ENCODE results near the gene PRR5L.

PRR5L gene

DNA sequence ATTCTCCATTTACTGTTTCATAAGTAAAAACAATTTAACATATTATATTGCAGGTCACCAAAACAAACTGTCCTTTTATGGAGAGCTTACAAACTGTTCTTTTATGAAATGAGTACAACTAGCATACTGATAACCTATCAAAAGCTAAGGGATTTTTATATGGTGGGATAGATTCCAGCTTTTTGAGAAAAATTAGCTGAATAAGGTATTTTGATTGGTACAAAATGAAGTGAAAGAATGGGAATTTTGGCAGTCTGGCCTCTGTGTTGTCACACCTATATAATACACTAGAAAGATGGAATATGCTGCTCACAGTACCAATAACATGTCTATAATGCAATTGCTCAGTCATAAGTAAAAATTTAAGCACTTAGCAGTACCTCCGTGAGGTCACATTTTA lies 202.6 kb downstream of the PRR5L start:
- Histone ChIP-seq H3K4me3 (ENCODE audit: low read depth, low read length) (no peak overlapping the region), H3K36me3 (replicated peaks) (peaks cover 23% of the 10 kb centered on the region), H3K27ac (no peak overlapping the region), H3K27me3 (replicated peaks) (no peaks in the 10 kb centered on the region)
- TF ChIP-seq, protein P1, sequence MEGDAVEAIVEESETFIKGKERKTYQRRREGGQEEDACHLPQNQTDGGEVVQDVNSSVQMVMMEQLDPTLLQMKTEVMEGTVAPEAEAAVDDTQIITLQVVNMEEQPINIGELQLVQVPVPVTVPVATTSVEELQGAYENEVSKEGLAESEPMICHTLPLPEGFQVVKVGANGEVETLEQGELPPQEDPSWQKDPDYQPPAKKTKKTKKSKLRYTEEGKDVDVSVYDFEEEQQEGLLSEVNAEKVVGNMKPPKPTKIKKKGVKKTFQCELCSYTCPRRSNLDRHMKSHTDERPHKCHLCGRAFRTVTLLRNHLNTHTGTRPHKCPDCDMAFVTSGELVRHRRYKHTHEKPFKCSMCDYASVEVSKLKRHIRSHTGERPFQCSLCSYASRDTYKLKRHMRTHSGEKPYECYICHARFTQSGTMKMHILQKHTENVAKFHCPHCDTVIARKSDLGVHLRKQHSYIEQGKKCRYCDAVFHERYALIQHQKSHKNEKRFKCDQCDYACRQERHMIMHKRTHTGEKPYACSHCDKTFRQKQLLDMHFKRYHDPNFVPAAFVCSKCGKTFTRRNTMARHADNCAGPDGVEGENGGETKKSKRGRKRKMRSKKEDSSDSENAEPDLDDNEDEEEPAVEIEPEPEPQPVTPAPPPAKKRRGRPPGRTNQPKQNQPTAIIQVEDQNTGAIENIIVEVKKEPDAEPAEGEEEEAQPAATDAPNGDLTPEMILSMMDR (IDR thresholded peaks at IDR 0.05; ENCODE audit: low read depth, low read length, missing control alignments), result no peak
- DNase-seq, result no peak
- in situ Hi-C loops (cut with HindIII; ENCODE audit: low pct_ligation_motif_present, low sequenced_read_pairs), result loop anchor here (25.0 kb wide), 1 partner anchor 211 kb away; the partner anchor contains the start of genes COMMD9 and PRR5L

- no peak overlapping the region for H3K27ac ChIP-seq
- no peak for DNase-seq
- H3K27me3 ChIP-seq (replicated peaks), result no peaks in the 10 kb centered on the region
- H3K4me3 ChIP-seq (ENCODE audit: low read depth, low read length), result no peak overlapping the region
- TF ChIP-seq, protein P1 (IDR thresholded peaks at IDR 0.05; ENCODE audit: low read depth, low read length, missing control alignments), result no peak
- in situ Hi-C loops (cut with HindIII; ENCODE audit: low pct_ligation_motif_present, low sequenced_read_pairs), result loop anchor here (25.0 kb wide), 1 partner anchor 212 kb away; the partner anchor contains the start of genes COMMD9 and PRR5L
- peaks cover 18% of the 10 kb centered on the region for H3K36me3 ChIP-seq (replicated peaks)
These were observed 203.2 kb downstream of the PRR5L start for GRCh38 chr11:36499315-36499714.

DNA sequence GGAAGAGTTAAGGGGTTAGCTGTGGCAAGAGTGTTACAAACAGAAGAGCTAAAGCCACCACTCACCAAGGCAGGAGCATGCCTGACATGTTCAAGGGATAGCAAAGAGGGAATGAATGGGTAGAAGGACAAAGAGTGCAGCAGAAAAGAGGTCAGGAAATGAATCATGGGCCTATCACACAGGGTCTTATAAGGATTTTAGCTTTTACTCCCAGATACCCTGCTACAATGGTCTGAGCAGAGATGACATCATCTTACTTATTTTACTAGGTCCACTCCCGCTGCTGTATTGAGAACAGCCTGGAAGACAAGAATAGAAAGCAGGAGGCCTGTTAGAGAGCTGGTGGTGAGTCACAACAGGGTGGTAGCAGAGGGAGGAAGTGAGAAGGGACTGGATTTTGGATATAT lies 204.2 kb downstream of the PRR5L start:
- peaks cover 15% of the 10 kb centered on the region for H3K36me3 ChIP-seq (replicated peaks)
- H3K27me3 ChIP-seq (replicated peaks), result no peaks in the 10 kb centered on the region
- H3K27ac ChIP-seq, result peak overlapping the region; percentile 50
- in situ Hi-C loops (cut with HindIII; ENCODE audit: low pct_ligation_motif_present, low sequenced_read_pairs), result no loop called here
- DNase-seq, result peak; percentile 94
- no peak overlapping the region for H3K4me3 ChIP-seq (ENCODE audit: low read depth, low read length)
- TF ChIP-seq, protein P1 (IDR thresholded peaks at IDR 0.05; ENCODE audit: low read depth, low read length, missing control alignments), result no peak

DNA sequence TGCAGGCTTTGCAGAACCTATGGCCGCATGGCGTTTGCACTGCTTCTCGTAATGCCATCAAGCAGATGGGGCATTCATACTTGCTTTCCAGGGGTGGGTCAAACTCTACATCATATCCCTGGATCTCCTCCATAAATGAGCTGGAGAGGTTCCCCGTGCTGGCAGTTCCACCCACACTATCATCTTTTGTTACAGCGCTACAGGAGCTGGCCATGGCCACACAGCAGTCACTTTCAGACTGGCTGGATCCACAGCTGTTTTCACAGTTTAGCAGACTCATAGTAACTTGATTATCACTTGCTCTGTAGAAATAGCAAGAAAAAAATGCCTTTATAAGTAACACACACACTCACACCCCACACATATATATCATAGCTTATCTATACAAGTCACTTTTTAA lies 205.1 kb downstream of the PRR5L start:
- Histone ChIP-seq H3K4me3 (ENCODE audit: low read depth, low read length) (no peak overlapping the region), H3K36me3 (replicated peaks) (peaks cover 9% of the 10 kb centered on the region), H3K27ac (no peak overlapping the region), H3K27me3 (replicated peaks) (no peaks in the 10 kb centered on the region)
- in situ Hi-C loops (cut with HindIII; ENCODE audit: low pct_ligation_motif_present, low sequenced_read_pairs), result no loop called here
- TF ChIP-seq, protein P1 (IDR thresholded peaks at IDR 0.05; ENCODE audit: low read depth, low read length, missing control alignments), result no peak
- DNase-seq, result no peak

DNA sequence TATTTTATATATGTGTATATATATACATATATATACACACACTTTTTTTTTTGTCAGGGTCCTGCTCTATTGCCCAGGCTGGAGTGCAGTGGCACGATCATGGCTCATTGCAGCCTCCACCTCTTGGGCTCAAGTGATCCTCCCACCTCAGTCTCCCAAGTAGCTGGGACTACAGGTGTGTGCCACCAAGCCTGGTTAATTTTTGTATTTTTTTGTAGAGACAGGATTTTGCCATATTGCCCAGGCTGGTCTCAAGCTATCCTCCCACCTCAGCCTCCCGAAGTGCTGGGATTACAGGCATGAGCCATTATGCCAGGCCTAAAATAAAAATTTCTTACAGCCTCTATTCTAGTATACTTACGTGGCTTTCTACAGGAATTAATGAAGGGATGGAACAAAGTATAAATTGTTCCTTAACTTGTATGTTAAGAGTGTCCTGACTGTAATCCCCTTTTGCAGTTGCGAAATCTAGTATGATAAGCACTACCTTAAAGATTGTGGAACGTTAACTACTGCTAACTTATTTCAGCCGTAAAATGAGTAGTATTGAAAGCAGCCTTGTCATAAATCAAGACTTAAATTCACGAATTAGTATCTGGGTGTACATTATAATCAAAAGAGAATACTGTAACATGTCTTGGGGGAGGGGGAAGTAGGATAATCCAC lies 211.9 kb downstream of the PRR5L start:
- peak overlapping the region; percentile 12 for H3K4me3 ChIP-seq (ENCODE audit: low read depth, low read length)
- TF ChIP-seq, protein P1 (IDR thresholded peaks at IDR 0.05; ENCODE audit: low read depth, low read length, missing control alignments), result no peak
- H3K36me3 ChIP-seq (replicated peaks), result no peaks in the 10 kb centered on the region
- in situ Hi-C loops (cut with HindIII; ENCODE audit: low pct_ligation_motif_present, low sequenced_read_pairs), result no loop called here
- no peaks in the 10 kb centered on the region for H3K27me3 ChIP-seq (replicated peaks)
- no peak for DNase-seq
- H3K27ac ChIP-seq, result no peak overlapping the region

DNA sequence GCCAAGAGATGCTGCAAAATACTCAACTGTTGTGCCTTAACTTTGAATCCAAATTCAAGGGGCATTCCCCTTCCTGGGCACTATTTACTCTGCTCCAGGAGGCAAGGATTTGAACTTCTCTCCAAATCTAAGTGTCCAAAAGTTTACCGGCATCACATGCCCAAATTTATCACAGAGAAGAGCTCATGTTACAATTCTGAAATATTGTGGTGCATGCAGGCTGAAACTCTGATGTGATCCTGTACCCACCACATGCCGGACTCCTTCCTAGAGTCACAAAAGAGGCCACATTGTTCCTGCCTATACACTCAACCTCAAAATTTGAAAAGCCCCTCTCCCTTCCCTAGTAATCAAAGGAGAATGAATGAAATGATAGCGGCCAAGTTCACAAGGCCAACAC lies 212.7 kb downstream of the PRR5L start:
- Histone ChIP-seq H3K27me3 (replicated peaks) (no peaks in the 10 kb centered on the region), H3K4me3 (ENCODE audit: low read depth, low read length) (peak overlapping the region; percentile 98), H3K27ac (peak overlapping the region; percentile 87), H3K36me3 (replicated peaks) (no peaks in the 10 kb centered on the region)
- in situ Hi-C loops (cut with HindIII; ENCODE audit: low pct_ligation_motif_present, low sequenced_read_pairs), result no loop called here
- TF ChIP-seq, protein P1 (IDR thresholded peaks at IDR 0.05; ENCODE audit: low read depth, low read length, missing control alignments), result no peak
- no peak for DNase-seq

Data from brain microvascular endothelial cell (primary cell).